GM21529 (cell line): ENCODE measurements around the gene UMAD1.
"Not testable (repeated sequence)": the region's sequence is repeated elsewhere in the genome, so short reads cannot be mapped to it uniquely, and the experiment has no call there.

ENCODE experiments used
- ATAC-seq: cut with Tn5 transposase; IDR thresholded peaks from one replicate; pipeline ENCODE4 v1.9.1; 2021; ENCODE audit not compliant: unreplicated experiment

Gene UMAD1

DNA sequence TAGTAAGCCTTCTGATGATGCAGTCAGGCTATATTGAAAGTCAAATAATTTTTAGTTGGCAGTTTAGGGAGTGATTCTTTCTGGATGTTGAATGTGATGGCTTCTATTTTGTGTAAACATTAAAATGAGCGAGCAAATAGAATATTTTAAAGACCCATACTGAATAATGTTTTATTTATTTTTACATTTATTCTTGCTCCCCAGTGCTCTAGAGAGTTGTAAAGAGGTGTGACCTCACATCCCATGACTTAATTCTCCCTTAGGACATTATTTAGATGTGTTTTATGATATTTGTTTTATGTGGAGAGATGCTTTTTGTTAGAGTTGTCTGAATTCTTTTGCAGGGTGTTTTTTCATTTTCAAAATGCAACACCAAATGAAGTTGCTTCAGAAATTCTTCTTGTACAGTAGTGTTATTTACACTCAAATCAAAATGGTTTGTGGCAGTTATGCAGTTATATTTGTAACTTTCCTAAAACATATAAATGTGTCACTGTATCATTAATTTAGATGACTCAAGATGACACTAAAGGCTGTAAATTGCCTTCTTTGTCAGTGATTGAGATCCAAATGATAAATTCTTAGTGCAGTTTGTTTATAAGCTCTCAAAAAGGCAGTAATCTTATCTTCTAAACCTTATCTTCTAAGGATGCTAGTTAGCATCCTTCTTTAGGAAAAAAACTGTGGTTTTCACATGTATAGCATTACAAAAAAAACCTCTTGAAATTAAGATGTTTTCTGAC lies 12.4 kb downstream of the UMAD1 start:
- ATAC-seq: no peak

DNA sequence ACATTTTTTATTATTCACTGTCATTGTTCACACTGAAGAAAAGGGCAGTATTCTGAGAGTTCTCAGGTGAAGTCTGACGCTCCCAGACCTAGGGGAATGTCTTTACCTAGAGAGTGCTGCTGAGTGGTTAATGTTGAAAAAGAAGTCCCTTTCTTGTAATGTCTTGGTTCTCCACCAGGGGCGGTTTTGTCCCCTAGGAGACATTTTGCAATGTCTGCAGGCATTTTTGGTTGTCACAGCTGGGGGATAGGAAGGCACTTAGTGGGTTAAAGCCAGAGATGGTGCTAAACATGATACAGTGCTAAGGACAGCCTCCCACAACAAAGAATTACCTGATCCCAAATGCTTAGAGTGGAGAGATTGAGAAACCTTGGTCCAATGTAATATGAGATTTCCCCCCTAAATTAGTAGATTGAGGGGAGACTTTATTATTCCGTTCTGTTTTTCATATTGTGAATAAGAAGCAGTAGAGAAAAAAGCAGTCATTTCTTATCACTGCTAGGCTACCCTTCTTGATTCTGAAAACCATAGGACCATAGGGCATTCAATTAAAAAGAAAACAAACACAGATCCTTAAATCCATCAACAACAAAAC lies 13.1 kb downstream of the UMAD1 start:
- ATAC-seq: no peak

DNA sequence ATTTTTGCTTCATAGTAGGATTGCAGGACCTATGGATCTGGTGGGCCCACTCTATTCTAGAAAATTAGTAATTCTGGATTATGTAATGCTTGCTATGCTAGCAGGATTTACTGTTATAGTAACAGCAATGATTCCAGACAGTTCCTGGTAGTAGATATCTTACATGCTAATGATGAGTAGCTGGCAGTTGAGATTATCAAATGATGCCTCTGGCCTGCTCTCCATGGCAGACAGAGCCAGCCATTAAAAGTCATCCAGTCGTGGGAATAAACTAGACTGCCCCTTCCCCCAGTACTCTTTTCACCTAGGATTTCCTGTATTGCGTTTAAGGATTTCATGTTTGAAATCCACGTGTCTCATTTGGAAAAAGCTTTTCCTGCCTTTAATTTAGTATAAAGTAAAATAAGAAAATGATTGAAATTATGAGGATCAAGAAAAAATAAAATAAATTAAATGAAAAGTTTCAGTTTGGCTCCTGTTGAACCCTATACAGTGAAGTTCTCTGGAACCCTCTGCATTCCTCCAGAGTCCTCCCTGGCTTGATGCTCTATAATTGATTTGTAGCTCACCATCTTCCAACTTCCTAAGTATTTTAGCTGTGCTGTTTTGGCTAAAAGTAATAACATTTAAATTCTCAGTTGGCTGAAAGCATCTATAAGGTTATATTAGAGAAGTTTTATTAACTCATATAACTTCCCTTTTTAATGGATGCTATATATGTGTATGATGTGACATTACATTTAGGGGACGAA lies 14.6 kb downstream of the UMAD1 start:
- no peak for ATAC-seq

DNA sequence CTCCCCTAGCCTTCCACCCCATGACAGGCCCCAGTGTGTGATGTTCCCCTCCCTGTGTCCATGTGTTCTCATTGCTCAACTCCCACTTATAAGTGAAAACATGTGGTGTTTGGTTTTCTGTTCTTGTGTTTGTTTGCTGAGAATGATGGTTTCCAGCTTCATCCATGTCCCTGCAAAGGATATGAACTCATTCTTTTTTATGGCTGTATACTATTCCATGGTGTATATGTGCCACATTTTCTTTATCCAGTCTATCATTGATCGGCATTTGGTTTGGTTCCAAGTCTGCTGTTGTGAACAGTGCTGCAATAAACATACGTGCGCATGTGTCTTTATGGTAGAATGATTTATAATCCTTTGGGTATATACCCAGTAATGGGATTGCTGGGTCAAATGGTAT lies 15.9 kb downstream of the UMAD1 start:
- not testable (repeated sequence) for ATAC-seq

DNA sequence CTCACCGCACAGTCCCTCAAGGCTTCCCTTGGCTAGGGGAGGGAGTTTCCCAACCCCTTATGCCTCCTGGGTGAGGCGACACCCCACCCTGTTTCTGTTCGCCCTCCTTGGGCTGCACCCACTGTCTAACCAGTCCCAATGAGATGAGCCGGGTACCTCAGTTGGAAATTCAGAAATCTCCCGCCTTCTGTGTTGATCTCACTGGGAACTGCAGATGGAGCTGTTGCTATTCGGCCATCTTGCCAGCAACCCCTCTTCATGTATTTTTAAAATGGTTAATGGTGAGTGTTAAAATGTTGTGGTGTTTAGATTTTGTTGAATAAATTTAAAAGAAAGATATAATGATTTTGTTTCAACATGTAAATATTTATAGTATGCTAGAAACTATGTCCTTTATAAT lies 22.0 kb downstream of the UMAD1 start:
- ATAC-seq: no peak

DNA sequence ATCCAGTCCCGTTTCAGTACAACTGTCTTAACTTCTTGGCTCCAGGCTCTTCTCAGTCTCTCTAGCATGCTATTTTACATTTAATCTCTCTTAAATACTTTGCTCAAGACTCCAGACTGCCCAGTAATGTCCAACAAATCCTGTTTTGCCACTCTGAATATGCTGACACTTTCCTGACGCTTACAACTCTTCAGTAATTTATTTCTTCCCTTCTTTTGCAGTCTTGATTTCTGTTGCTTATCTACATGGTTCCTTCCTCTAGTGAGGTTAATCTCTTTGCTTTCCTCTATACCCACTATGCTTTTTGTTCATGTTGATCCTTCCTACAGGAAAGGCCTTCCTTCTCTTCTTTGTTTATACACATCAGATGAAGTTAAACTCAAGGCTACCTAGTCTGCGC lies 23.7 kb downstream of the UMAD1 start:
- no peak for ATAC-seq

DNA sequence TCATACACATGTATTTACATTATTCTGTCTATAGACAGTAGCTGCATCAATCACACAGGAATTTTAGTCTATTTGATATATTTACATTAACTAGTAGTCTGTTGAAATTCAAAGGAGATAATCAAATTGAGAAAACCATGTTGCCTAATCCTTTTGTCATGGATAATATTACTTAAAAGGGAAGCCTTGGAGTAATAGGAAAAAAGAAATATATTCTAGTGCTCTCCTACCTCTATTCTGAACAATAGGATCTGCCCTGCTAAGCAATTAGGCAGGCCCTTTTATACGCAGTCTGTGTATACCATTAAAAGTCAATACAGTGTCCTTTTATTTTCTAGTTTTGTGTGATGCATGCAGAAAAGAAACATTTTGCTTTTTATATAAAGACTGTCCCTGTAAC lies 24.5 kb downstream of the UMAD1 start:
- no peak for ATAC-seq

DNA sequence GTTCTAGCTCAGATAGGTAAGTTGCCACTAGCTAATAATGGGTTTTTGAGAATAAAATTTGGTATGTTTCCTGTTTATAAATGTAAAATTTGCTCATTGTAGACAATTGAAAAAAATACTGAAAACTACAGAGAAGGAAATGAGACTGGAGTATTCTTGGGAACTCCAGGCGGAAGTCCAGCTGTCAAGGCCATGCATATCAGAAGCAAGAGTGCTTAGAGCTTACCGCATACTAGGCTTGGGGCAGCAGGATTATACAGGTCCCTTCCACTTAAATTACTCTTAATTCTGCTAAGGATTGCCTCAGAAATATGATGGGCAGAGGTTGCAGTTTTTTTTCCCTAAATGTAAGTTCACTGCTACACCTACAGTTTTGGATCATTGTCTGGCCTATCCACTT lies 26.6 kb downstream of the UMAD1 start:
- no peak for ATAC-seq

DNA sequence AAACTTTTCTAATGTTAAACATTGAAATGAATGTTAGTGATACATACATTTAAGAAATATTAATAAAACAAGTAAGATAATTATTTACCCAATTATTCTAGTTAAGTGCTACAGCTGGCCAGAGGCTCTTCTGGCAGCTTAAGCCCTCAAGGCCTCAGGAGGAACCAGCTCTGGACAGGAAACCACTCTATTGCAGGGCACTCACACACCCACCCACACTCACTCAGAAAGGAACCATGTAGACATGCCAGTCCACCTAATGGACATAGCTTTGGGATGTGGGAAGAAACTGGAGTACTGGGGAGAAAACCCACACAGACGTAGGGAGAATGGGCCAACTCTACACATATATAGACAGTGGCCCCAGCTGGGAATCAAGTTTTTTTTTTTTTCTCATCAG lies 28.2 kb downstream of the UMAD1 start:
- no peak for ATAC-seq

DNA sequence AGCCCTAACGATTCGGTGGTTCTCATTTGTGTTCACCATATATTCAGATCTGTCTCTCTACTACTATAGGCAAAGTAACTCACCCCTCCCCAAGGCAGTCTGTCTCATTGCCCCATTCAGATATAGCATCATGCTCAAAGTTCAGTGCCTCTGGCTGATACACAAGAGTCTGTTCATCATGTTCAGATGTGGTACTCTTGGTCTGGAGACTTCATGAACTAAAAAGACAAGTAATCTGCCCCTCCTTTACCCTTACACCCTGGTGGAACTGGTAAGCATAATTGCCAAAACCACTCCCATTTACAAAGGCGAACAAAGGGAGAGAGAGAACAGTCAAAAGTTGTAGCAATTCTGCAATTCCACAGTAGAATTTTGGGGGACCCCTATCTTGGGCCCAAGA lies 29.9 kb downstream of the UMAD1 start:
- ATAC-seq: no peak

DNA sequence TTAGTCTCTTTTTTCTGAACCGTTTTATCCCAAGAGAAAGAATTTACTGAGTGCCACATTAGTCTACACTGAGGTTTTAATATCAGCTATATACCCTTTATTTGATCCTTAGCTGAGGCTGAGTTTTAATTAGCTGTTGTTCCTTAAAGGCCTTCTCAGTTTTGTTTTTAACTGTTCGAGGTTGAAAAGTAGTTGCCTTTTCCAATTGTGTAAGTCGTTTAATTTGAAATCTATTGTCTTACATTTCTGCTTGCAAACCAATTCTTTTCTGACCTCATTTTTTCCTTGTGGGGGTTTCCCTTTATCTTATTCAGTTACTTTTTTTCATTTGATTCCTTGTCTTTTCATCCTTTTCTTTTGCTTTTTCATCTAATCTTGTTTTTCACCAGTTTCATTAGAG lies 30.8 kb downstream of the UMAD1 start:
- no peak for ATAC-seq

DNA sequence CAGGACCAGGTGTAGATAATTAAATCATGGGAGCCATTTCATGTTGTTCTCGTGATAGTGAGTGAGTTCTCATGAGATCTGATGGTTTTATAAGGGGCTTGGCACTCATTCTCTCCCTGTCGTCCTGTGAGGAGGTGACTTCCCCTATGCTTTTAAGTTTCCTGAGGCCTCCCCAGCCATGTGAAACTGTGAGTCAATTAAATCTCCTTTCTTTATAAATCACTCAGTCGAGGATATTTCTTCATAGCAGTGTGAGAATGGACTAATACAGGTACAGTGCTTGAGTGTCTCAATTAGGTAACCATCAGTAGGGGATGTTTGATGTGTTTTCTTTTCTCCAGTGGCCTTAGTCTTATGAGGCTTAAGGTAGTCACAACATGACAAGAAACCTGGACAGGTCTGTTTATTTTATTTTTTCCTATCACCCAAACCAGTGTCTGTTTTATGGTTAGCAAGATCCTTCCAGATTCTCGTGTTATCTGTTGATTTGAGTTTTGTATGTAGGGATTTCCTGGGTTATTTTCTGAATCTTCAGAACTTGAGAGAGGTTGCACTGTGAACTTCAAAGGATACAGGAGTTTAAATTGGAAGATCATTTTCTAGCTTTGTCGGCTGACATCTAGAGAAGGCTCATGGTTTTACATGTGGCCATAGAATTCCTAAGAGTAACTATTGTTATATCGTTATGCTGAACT lies 32.1 kb downstream of the UMAD1 start:
- ATAC-seq: no peak

DNA sequence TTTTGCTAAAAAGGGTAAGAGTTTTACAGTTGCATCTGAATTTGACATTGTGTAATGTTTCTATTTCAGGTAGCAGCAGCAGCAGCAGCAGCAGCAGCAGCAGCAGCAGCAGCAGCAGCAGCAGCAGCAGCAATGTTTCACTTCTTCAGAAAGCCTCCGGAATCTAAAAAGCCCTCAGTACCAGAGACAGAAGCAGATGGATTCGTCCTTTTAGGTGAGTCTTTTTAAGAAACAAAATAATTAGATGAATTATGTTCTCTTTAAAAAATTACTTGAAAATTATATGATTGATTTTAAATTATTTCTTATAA lies 32.6 kb downstream of the UMAD1 start:
- no peak for ATAC-seq

DNA sequence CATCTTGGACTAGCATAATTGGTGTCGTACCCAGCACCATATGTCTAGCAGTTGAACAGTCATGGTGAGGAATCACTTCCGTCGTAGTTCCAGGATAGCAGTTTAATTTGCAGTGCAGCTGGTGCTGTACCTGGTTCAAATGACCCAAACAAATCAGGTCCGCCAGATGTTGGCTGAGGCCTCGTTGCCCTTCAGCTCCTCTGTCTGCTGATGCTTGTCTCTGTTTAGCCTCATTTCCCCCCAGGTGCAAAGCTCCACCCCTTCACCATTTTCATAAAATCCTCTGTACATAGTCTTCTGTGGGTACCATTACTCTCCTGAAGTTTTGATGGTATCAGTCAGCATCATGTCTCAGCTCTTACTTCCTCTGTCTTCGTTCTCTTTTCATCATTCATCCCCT lies 35.1 kb downstream of the UMAD1 start:
- no peak for ATAC-seq

DNA sequence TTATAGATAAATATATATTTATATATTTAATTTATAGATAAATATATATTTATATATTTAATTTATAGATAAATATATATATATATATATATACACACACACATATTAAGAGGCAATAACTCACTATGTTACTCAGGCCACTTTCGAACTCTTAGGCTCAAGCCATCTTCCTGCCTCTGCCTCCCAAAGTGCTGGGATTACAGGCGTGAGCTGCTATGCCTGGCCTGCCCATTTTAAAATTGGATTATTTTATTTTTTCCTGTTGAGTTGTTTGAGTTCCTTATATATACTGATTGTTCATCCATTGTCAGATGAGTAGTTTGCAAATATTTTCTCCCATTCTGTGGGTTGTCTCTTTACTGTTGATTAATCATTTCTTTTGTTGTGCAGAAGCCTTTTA lies 39.1 kb downstream of the UMAD1 start:
- ATAC-seq: not testable (repeated sequence)

DNA sequence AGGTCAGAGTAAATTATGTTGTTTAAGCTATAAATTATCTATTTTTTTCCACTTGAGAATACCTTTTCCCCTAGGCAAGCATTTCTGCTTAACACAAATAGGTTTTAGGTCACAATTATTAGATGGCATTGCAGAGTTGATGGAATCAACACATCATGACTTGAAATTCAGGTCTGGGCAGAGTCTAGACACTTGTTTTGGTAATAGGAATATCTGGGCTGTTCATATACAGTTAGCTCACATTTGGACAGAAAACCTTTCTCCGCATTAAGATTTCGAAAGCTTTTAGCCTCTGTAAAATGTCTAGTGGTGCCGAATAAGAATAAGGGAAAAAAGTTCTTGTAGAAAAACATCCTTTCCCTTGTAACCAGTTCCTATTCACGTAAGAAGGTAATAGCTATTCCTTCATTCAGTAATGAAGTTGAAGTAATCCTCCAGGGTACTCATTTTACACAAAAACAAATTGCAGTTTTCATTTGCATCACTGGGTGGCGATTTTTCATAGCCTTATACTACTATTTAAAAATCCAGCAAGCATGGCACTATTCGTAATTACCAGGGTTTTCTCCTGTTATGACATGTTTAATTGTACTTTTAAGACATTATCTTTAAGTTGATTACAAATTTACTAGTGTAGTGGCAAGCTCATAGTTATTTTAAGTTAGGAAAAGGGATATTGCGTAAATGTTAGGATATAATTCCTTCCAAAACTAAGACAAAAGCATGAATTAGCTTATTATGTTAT lies 40.8 kb downstream of the UMAD1 start:
- peak; percentile 86 for ATAC-seq

DNA sequence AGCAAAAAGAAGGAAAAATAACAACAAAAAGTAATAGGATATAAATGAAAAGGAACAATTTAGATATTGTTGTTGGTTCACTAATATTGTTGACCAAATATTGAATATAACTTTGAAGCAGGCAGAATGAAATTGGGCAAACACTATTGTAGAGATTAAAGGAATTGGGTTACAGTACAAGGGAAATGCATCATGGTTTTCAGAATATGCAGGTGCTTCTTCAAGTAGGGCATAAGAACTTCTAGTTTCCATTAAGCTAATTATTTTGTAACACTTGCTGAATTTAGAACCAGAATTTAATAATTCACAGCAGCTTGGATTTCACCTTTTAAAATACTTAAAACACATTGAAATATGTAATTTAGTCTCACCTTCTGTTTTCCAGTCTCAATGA lies 41.4 kb downstream of the UMAD1 start:
- ATAC-seq: no peak

DNA sequence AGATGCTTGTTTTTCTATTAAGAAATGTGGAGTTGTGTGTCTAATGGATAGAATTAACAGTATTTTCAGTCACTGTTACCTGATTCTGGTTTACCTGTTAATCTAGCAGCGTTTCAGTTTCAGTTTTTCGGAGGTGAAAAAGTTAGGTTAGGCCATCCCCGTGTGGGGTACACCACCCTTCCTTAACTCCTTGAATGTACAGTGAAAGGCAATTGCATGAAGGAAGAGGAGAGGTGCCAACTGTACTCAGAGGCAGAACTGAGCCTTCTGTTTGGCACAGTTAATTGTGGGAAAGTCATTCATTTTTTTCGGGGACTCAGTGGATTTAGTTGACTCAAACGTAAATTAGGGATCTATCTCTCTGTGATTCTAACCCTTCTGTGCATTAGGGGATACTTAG lies 42.3 kb downstream of the UMAD1 start:
- no peak for ATAC-seq

DNA sequence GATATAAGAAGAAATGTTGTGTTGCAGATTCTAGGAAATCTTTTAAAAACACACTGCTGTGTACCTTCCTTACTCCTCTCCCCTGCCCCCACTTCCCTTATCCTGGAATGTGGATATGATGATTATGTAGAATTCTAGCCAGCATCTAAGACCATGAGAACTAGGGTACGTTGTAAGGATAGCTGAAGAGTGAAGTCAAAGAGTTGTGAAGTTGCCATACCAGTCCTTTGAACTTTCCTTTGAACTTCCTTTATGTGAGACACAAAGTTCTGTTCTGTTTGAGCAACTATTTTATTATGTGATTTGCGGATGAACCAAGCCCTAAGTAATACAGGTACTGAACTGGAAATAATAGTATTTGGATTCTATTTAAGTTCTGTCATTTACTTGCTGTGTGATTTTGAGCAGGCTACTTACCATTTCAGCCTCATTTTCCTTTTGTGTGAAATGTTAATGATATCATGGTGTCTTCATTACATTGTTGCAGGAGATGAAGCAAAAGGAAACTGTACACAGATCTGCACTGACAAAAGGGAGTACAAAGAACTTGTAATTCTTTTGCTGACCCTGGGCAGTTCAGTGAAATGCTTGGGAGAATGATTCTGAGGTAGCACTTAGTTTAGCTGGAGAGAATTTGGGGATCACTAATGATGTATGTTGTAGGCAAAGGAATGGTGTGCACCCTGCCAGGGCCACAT lies 46.4 kb downstream of the UMAD1 start:
- no peak for ATAC-seq

DNA sequence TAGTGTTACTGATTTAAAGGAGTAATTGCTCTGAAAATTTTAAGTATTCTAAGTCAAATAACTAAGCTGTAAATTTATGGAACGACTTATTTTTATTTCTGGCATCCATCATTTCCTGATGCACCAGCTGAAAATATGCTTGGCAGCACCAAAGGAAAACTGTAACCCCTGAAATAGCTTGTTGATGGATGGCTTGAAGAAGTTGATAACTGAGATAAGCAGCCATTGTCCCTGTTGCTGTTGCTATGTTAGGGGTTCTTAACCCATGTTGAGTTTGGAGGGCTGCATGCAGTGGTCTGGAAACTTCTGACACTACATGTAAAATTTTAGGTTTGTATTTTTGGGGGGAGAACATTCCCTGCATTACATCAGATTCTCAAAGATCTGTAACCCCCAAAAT lies 47.2 kb downstream of the UMAD1 start:
- ATAC-seq: no peak

DNA sequence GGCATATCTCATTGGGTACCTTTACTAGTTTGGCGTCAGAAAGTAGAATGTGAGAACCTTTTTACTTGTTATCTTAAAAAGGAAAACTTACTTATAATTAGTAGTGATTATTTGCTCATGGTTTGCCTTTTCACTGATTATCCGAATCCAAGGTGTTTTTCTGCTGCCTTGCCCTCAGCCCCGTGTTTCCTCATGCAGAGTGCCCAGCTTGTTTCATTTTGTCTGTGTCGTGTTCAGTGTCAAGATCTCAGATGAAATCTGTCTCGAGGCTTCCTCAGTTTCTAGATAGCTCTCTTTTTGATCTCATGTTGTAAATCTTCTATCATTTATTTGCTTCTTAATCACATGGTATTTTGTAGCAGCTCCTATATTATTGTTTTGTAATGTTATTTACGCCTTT lies 47.8 kb downstream of the UMAD1 start:
- no peak for ATAC-seq
